NCI-H2196 (cell line): ENCODE results near the gene CCDC9B.

Experiments
- DNase-seq: peaks from one replicate; lab custom pipeline; 2025; ENCODE audit not compliant: unreplicated experiment; lab: John Stamatoyannopoulos, UW

CCDC9B gene

GRCh38 chr15:40331026-40331425, 9.7 kb downstream of the CCDC9B start:
- no peak for DNase-seq

GRCh38 chr15:40330368-40330836, 10.3 kb downstream of the CCDC9B start:
- peak; percentile 40 for DNase-seq

- no peak for DNase-seq
Measured at GRCh38 chr15:40329804-40330203, 10.9 kb downstream of the CCDC9B start.

GRCh38 chr15:40328751-40329150, 12.0 kb downstream of the CCDC9B start:
- DNase-seq = no peak

GRCh38 chr15:40328176-40328575, 12.6 kb downstream of the CCDC9B start:
- no peak for DNase-seq

GRCh38 chr15:40327457-40327856, 13.3 kb downstream of the CCDC9B start:
- DNase-seq = no peak

- DNase-seq = no peak
Measured at GRCh38 chr15:40325700-40326099, 15.0 kb downstream of the CCDC9B start.

- DNase-seq = no peak
Measured at GRCh38 chr15:40325188-40325587, 15.6 kb downstream of the CCDC9B start.

- no peak for DNase-seq
Measured at GRCh38 chr15:40323953-40324937, 16.5 kb downstream of the CCDC9B start.

GRCh38 chr15:40323239-40323952, 17.3 kb downstream of the CCDC9B start, which contains the start of gene INAFM2:
Gene INAFM2, plus strand, starts transcription at chr15:40323692. Its CDS starts 364 bp downstream, at chr15:40324056.
- DNase-seq = peak; percentile 77

- no peak for DNase-seq
Measured at GRCh38 chr15:40322531-40323238, 18.1 kb downstream of the CCDC9B start.

- peak; percentile 30 for DNase-seq
Measured at GRCh38 chr15:40320931-40321371, 19.8 kb downstream of the CCDC9B start.

GRCh38 chr15:40320409-40320808, 20.3 kb downstream of the CCDC9B start:
- no peak for DNase-seq

GRCh38 chr15:40317580-40317979, 23.2 kb downstream of the CCDC9B start:
- DNase-seq = no peak

GRCh38 chr15:40316931-40317330, 23.8 kb downstream of the CCDC9B start:
- DNase-seq = no peak

GRCh38 chr15:40314723-40315276, 25.9 kb downstream of the CCDC9B start:
- DNase-seq = no peak

GRCh38 chr15:40313531-40314398, 27.0 kb downstream of the CCDC9B start:
- peak; percentile 49 for DNase-seq

- no peak for DNase-seq
Measured at GRCh38 chr15:40312370-40313158, 28.2 kb downstream of the CCDC9B start.

- DNase-seq = no peak
Measured at GRCh38 chr15:40310993-40311392, 29.7 kb downstream of the CCDC9B start.
